ENCODE results near the gene TENM4. TPM values are rescaled to one million over a fixed set of nuclear protein-coding genes. Genes with fewer than 3 reads are reported as not detected.

Gene TENM4
- total RNA-seq, 1 donor from 2014 or later: 11.9 TPM

GRCh38 chr11:79382301-79383050, 58.4 kb downstream of the TENM4 start:
- H3K36me3 ChIP-seq: no peaks in the 10 kb centered on the region
- H3K4me3 ChIP-seq: no peak overlapping the region
- no peaks in the 10 kb centered on the region for H3K9me3 ChIP-seq
- DNase-seq (ENCODE audit: low spot score in 2 of 2): no peak
- intact Hi-C loops (cut with DNase I): no loop called here
- H3K27me3 ChIP-seq: no peaks in the 10 kb centered on the region
- H3K27ac ChIP-seq: no peak overlapping the region
- H3K4me1 ChIP-seq: no peaks in the 10 kb centered on the region
- TF ChIP-seq CTCF (IDR thresholded peaks at IDR 0.05): no peak

GRCh38 chr11:79381036-79381435, 59.8 kb downstream of the TENM4 start:
- H3K36me3 ChIP-seq: no peaks in the 10 kb centered on the region
- H3K4me3 ChIP-seq: no peak overlapping the region
- no peaks in the 10 kb centered on the region for H3K4me1 ChIP-seq
- H3K27me3 ChIP-seq: no peaks in the 10 kb centered on the region
- H3K9me3 ChIP-seq: peaks cover 0 to 4% of the 10 kb centered on the region in 2 donors
- no peak for DNase-seq (ENCODE audit: low spot score in 2 of 2)
- TF ChIP-seq CTCF (IDR thresholded peaks at IDR 0.05): no peak
- H3K27ac ChIP-seq: no peak overlapping the region
- intact Hi-C loops (cut with DNase I): no loop called here

- intact Hi-C loops (cut with DNase I): no loop called here
- no peak for DNase-seq (ENCODE audit: low spot score in 2 of 2)
- Histone ChIP-seq H3K27me3 (no peaks in the 10 kb centered on the region), H3K9me3 (peaks cover 0 to 4% of the 10 kb centered on the region in 2 donors), H3K36me3 (no peaks in the 10 kb centered on the region), H3K4me1 (no peaks in the 10 kb centered on the region), H3K27ac (no peak overlapping the region), H3K4me3 (no peak overlapping the region)
- no peak for TF ChIP-seq CTCF (IDR thresholded peaks at IDR 0.05)
These were observed 63.4 kb downstream of the TENM4 start for GRCh38 chr11:79377406-79377805.

GRCh38 chr11:79375818-79376550, 64.8 kb downstream of the TENM4 start:
- H3K9me3 ChIP-seq: peaks cover 0 to 4% of the 10 kb centered on the region in 2 donors
- H3K36me3 ChIP-seq: no peaks in the 10 kb centered on the region
- no peak overlapping the region for H3K27ac ChIP-seq
- intact Hi-C loops (cut with DNase I): no loop called here
- H3K4me3 ChIP-seq: no peak overlapping the region
- no peaks in the 10 kb centered on the region for H3K4me1 ChIP-seq
- TF ChIP-seq CTCF (IDR thresholded peaks at IDR 0.05): no peak
- no peaks in the 10 kb centered on the region for H3K27me3 ChIP-seq
- no peak for DNase-seq (ENCODE audit: low spot score in 2 of 2)

GRCh38 chr11:79374727-79375126, 66.1 kb downstream of the TENM4 start:
- H3K27me3 ChIP-seq: no peaks in the 10 kb centered on the region
- intact Hi-C loops (cut with DNase I): no loop called here
- H3K36me3 ChIP-seq: no peaks in the 10 kb centered on the region
- no peak for TF ChIP-seq CTCF (IDR thresholded peaks at IDR 0.05)
- no peak for DNase-seq (ENCODE audit: low spot score in 2 of 2)
- no peak overlapping the region for H3K27ac ChIP-seq
- H3K4me3 ChIP-seq: no peak overlapping the region
- H3K9me3 ChIP-seq: peaks cover 0 to 4% of the 10 kb centered on the region in 2 donors
- no peaks in the 10 kb centered on the region for H3K4me1 ChIP-seq
